CD4-positive, alpha-beta T cell treated with Interleukin-12 subunit alpha and Interleukin-12 subunit beta, for 1 hour (primary cell): ENCODE results near the gene DNASE1L2.
"Not testable (repeated sequence)": the region's sequence is repeated elsewhere in the genome, so short reads cannot be mapped to it uniquely, and the experiment has no call there.

Source experiments
- DNase-seq: peaks from one replicate; pipeline ENCODE4 v3.0.0-alpha.2; 2020

Gene DNASE1L2, protein sequence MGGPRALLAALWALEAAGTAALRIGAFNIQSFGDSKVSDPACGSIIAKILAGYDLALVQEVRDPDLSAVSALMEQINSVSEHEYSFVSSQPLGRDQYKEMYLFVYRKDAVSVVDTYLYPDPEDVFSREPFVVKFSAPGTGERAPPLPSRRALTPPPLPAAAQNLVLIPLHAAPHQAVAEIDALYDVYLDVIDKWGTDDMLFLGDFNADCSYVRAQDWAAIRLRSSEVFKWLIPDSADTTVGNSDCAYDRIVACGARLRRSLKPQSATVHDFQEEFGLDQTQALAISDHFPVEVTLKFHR

GRCh38 chr16:2236337-2237101, at the start of gene DNASE1L2:
Gene DNASE1L2 (plus strand): TSS chr16:2236444. CDS start chr16:2236817, 373 bp downstream.
- DNase-seq = no peak

GRCh38 chr16:2186505-2186904, 49.7 kb upstream of the DNASE1L2 start:
- no peak for DNase-seq

DNA sequence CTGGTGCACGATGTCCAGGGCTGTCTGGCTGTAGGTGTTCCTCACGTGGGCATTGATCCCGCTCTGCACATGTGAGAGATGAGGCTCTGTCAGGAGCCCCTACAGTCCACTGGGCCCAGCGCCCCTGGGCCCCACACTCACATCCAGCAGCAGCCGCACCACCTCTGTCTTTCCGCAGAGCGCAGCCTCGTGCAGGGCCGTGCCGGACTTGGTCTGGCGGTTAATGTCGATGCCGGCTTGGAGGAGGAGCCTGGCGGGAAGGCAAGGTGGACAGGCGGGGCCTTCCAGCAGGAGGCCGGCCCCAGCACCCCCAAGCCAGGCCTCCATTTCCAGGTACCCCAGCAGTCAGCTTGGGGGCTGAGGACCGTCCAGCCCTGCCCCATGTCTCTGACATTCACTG, 49.0 kb upstream of the DNASE1L2 start:
- DNase-seq = no peak

GRCh38 chr16:2188395-2188794, 47.8 kb upstream of the DNASE1L2 start:
- no peak for DNase-seq

- DNase-seq = no peak
These were observed 46.9 kb upstream of the DNASE1L2 start for GRCh38 chr16:2189252-2189893.

GRCh38 chr16:2190002-2190658, 46.1 kb upstream of the DNASE1L2 start:
- no peak for DNase-seq

GRCh38 chr16:2190659-2191445, 45.4 kb upstream of the DNASE1L2 start:
- no peak for DNase-seq

GRCh38 chr16:2191446-2191706, 44.9 kb upstream of the DNASE1L2 start:
- DNase-seq = no peak

DNA sequence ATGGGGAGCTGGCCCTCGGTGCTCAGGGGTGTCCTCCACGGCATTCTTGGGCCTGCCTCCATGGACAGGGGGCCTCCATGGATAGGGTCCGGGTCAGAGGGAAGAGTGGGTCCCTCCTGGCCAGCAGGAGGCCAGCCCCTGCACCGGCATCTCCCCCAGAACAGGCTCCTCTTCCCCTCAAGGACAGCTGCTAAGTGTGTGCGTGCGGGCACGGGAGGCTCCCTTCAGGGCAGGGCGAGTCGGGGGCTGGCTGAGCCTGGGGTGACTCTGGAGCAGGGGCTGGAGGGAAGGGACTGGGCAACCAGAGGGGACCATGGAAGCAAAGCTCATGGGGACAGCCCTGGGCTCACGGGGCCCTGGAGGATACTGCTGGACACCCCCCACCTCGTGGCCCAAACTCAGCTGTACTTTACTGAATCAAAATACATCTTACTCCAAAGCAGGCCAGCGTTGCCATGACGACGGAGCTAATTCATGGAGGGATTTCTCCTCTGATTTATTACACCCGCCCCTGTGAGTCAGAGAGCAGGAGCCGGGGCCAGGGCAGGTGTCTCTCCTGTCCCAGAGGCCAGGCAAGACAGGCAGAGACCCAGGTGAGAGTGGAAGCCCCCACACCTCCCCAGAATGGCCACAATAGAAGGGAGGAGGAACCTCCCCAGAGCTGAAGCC, 41.9 kb upstream of the DNASE1L2 start:
- no peak for DNase-seq

DNA sequence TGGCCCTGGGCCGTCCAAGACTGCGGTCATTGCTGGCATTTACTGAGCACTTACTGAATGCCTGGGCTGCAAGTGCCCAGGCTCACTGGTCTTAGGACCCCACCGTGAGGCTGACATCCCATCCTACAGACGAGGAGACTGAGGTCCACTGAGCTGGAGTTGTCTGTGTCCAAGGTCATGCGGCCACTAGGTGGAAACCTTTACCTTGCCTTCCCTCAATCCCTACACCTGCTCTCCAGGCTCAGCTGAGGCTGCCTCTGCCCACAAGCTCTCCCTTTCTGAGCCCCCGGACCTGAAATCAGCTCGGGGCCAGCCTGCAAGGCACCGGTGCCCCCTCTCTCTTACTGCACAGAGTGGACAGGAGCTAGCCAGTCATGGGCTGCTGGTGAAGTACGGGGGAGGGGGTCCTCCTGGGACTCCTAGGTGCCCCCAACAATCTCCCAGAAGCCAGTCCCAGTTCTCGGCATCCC, 41.4 kb upstream of the DNASE1L2 start:
- peak; percentile 70 for DNase-seq

DNA sequence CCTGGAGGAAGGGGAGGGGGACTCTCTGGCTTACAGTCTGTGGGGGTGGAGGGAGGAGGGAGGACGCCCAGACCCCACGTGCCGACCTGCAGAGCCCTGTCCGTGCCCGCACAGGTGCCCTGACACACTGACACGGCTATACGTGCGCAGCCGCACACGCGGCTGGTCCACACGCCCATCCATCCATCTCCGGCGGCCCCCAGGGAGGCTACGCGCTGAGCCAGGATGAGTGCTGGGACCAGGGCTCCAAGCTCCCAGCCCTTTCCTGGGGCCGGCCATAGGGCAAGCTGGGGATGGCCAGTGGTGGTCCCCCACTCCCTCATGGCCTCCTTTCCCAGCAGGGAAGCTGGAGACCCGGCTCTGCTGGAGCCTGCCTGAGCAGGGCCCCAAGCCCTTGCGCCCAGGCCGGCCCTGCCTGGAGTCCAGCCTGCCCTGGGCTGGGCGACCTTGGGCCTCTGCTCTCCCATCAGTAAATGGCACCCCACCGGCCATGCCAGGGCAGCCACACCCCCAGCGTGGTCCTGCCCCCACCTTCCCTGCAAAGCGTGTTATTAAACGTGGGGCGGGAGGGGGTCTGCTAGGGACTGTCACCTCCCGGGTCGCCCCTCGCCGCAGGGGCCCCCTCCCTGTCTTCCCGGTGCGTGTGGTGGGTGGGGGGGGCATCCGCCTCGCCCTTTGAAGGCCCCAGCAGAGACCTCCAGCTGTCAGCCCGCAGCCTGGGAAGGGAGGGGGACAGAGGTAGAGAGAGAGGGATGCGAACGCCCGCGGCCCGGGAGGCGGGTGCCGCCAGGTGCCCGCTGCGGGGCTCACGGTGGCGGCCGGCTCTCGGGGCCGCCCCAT, 40.7 kb upstream of the DNASE1L2 start:
- DNase-seq = peak; percentile 5

- DNase-seq = peak; percentile 11
These were observed 39.9 kb upstream of the DNASE1L2 start, which contains the start of gene CASKIN1 for GRCh38 chr16:2196162-2196980. Gene CASKIN1 (minus strand): TSS chr16:2196605. CDS start chr16:2196432, 173 bp downstream.

DNA sequence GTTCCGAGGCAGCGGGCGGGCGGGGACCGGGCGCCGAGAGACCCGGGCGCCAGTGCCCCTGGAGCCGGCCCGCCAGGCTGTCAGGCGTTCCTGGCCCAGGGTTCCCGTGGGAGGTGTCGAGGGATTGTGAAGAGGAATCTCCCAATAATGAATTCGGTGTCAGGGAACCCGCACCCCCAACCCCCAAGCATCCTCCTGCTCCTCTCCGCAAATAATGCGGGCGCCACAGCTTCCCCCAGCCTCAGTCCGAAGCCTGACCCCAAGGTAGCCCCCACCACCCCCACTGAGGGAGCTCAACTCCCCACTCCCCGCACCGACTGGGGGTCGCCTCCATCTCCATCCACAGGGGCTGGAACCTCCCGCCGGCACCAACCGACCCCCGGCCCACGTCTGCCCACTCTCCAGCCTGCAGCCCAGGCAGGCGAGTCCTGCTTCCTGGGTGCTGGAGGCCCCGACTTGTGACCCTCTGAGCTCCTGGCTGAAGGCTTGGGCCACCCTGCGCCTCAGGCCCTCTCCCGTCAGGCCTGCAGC, 39.2 kb upstream of the DNASE1L2 start:
- DNase-seq = no peak

GRCh38 chr16:2197765-2198164, 38.5 kb upstream of the DNASE1L2 start:
- DNase-seq = no peak

DNA sequence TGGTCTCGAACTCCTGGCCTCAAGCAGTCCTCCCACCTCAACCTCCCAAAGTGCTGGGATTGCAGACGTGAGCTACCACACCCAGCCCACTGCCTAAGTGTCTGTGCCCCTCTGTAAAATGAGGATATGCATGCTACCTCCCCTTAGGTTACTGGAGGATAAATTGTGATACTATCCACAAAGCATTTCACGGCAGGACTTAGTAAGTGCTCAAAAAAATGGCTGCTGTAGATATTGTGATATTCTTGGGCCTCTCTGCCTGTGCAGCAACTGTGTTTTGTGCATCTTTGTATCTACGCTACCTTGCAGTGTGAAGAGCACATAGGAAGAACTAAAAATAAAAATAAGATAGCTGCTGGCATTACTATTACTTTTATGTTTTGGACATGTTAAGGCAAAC, 38.0 kb upstream of the DNASE1L2 start:
- DNase-seq = no peak

- no peak for DNase-seq
These were observed 37.1 kb upstream of the DNASE1L2 start for GRCh38 chr16:2199095-2199494.

GRCh38 chr16:2199621-2200139, 36.6 kb upstream of the DNASE1L2 start:
- DNase-seq = no peak

DNA sequence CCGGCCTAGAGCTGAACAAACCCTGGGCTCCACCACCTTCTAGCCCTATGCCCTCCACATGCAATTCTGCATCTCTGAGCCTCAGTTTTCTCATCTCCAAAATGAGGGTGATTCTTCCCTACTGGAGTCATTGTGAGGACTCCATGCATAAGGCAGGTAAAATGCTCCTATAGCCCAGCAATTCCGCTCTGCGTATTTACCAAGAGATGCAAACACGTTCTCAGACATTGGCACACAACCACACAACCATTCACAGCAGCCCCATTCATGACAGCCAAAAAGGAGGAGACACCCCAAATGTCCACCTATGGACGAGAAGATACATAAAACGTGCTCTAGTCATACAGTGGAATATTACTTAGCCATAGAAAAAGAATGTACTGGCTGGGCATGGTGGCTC, 35.9 kb upstream of the DNASE1L2 start:
- DNase-seq = no peak

DNA sequence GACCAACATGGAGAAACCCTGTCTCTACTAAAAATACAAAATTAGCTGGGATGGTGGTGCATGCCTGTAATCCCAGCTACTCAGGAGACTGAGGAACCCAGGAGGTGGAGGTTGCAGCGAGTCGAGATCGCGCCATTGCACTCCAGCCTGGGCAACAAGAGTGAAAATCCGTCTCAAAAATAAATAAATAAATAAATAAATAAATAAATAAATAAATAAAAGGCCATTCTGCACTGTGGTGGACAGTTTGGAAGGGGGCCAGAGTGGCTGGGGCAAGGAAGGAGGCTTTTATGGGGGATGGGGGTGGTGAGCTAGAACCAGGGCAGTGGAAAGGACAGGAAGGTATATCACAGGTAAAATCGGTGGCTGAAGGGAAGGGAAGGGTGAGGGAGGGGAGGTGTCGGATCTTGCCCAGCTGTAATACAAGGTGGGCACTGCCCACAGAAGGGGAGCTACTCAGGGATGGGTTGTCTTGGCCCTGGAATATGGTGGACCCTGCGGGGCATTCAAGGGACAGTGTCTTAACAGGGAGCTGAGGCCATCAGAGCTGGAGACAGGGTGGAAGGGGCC, 33.0 kb upstream of the DNASE1L2 start:
- not testable (repeated sequence) for DNase-seq
